Panc1 (cell line): ENCODE results near the gene SDS. TPM values are rescaled to one million over a fixed set of nuclear protein-coding genes. Genes with fewer than 3 reads are reported as not detected.

Source experiments
- ATAC-seq: fragments of 200-7000 bp; cut with Tn5 transposase; 2 replicates; pipeline ENCODE4 v1.9.1; 2020; ENCODE audit warnings: mild to moderate bottlenecking, moderate library complexity
- BruUV-seq: library from RNA; stranded (reverse); fragments of 400-500 nt; replicated peaks from 2 replicates; lab custom pipeline; 2021; lab: Mats Ljungman, UMichigan
- CTCF ChIA-PET: fragments of 300-600 bp; sonication (Branson Sonifier 250); formaldehyde crosslinking; loops from one replicate; lab custom pipeline; 2022; ENCODE audit warnings: antibody characterized with exemption; lab: Charles Lee
- POLR2A ChIA-PET: fragments of 300-600 bp; sonication (Branson Sonifier 250); formaldehyde crosslinking; loops from one replicate; lab custom pipeline; 2022; ENCODE audit warnings: antibody characterized with exemption; lab: Charles Lee
- DNase-seq: peaks from one replicate; pipeline ENCODE4 v3.0.0-alpha.2; 2010; ENCODE audit warnings: low read depth, low spot score
- H3K27ac ChIP-seq: 2 replicates; pipeline ENCODE4 v1.5.1; 2011; ENCODE audit warnings: mild to moderate bottlenecking, low read length, inconsistent platforms
- H3K27me3 ChIP-seq: fragments of 200-500 bp; sonication (Bioruptor generic); 2 replicates; pipeline ENCODE4 v1.6.0; 2014; ENCODE audit warnings: low read length, inconsistent platforms; ENCODE audit not compliant: control insufficient read depth, insufficient read depth
- H3K36me3 ChIP-seq: fragments of 200-500 bp; sonication (Bioruptor generic); 2 replicates; pipeline ENCODE4 v1.5.1; 2014; ENCODE audit warnings: inconsistent platforms, mild to moderate bottlenecking, low read length, moderate library complexity; ENCODE audit not compliant: control insufficient read depth, insufficient read depth
- H3K4me1 ChIP-seq: 2 replicates; pipeline ENCODE4 v1.5.1; 2011; ENCODE audit warnings: inconsistent platforms, mild to moderate bottlenecking, low read length, moderate library complexity; ENCODE audit not compliant: control insufficient read depth, insufficient read depth
- H3K4me3 ChIP-seq, 2 experiments: 2 replicates each; pipeline ENCODE4 v1.5.1; 2011 to 2012; ENCODE audit warnings: low read depth in 2 of 2, low read length in 2 of 2, mild to moderate bottlenecking in 2 of 2, inconsistent platforms in 1 of 2, moderate library complexity in 1 of 2
- H3K9me3 ChIP-seq: fragments of 200-500 bp; sonication (Bioruptor generic); 2 replicates; pipeline ENCODE4 v1.5.1; 2014; ENCODE audit warnings: low read depth, mild to moderate bottlenecking, inconsistent platforms, low read length, moderate library complexity; ENCODE audit not compliant: control insufficient read depth, insufficient read depth
- POLR2AphosphoS5 ChIP-seq: IDR thresholded peaks from 2 replicates; pipeline ENCODE4 v1.6.1; 2012; ENCODE audit warnings: mild to moderate bottlenecking, low read depth, low read length, moderate library complexity
- SIN3A ChIP-seq: IDR thresholded peaks from 2 replicates; pipeline ENCODE4 v1.6.1; 2012; ENCODE audit warnings: low read depth, mild to moderate bottlenecking, low read length, moderate library complexity, borderline replicate concordance; ENCODE audit not compliant: insufficient read depth
- TCF7L2 ChIP-seq: IDR thresholded peaks from 2 replicates; pipeline ENCODE4 v1.6.1; 2011; ENCODE audit warnings: mild to moderate bottlenecking, low read depth, low read length, inconsistent platforms
- in situ Hi-C: cut with HindIII; loops from 2 replicates; pipeline ENCODE4 v1.10.0; 2016; ENCODE audit warnings: low sequenced_read_pairs, low pct_unique_long_range_greater_than_20kb
- intact Hi-C: fragments of 100-400 bp; cut with micrococcal nuclease; formaldehyde crosslinking; loops from one replicate; pipeline ENCODE4 v1.10.0; 2022; ENCODE audit not compliant: unreplicated experiment
- total RNA-seq: library from RNA; stranded (reverse); gene quantifications from one replicate; pipeline ENCODE4 v1.2.1, GENCODE V29; 2021; ENCODE audit not compliant: unreplicated experiment
- TF ChIP-seq, protein P1 (sequence below): fragments of 450-650 bp; IDR thresholded peaks from 2 replicates; pipeline ENCODE4 v1.5.1; 2017; ENCODE audit warnings: mild to moderate bottlenecking
- TF ChIP-seq, protein P2 (sequence below), 2 experiments: IDR thresholded peaks; 2 replicates each; pipeline ENCODE4 v1.6.1; 2011 to 2012; ENCODE audit warnings: low read depth in 2 of 2, control low read depth in 1 of 2, low read length in 1 of 2, mild to moderate bottlenecking in 1 of 2, moderate library complexity in 1 of 2; ENCODE audit not compliant: insufficient read depth in 1 of 2

SDS gene
- total RNA-seq, 1 experiment from 2014 or later = 0.15 TPM

DNA sequence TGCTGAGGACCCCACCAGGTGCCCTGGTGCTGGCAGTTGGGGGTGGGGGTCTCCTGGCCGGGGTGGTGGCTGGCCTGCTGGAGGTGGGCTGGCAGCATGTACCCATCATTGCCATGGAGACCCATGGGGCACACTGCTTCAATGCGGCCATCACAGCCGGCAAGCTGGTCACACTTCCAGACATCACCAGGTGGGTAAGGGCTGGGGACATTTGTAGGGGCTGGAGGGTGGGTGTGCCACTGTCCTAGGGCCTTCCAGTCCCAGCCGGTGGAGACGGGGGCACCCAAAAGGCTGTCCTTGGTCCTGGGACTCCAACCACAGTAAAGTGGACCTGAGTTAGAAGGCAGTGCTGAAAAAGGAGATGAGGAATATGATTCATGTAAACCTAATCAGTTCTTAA is 31.7 kb upstream of the SDS start:
- ATAC-seq (no peak), DNase-seq (no peak)
- intact Hi-C loops (loop anchor here (5.0 kb wide), 1 partner anchor 477 kb away; no protein-coding TSS in a partner anchor), in situ Hi-C loops (no loop called here)
- H3K4me1 ChIP-seq = no peaks in the 10 kb centered on the region
- no peak overlapping the region for H3K4me3 ChIP-seq
- peaks cover 5% of the 10 kb centered on the region; the same call in 1 of the 2 replicates for H3K27me3 ChIP-seq
- no peaks in the 10 kb centered on the region for H3K9me3 ChIP-seq
- ChIA-PET CTCF (no interaction called here), POLR2A (interaction anchor here (0.6 kb wide), 1 partner anchor 250 kb away, joined by 7 read pairs; no protein-coding TSS in a partner anchor)
- BruUV-seq = no TSS peak
- TF ChIP-seq, protein P1, sequence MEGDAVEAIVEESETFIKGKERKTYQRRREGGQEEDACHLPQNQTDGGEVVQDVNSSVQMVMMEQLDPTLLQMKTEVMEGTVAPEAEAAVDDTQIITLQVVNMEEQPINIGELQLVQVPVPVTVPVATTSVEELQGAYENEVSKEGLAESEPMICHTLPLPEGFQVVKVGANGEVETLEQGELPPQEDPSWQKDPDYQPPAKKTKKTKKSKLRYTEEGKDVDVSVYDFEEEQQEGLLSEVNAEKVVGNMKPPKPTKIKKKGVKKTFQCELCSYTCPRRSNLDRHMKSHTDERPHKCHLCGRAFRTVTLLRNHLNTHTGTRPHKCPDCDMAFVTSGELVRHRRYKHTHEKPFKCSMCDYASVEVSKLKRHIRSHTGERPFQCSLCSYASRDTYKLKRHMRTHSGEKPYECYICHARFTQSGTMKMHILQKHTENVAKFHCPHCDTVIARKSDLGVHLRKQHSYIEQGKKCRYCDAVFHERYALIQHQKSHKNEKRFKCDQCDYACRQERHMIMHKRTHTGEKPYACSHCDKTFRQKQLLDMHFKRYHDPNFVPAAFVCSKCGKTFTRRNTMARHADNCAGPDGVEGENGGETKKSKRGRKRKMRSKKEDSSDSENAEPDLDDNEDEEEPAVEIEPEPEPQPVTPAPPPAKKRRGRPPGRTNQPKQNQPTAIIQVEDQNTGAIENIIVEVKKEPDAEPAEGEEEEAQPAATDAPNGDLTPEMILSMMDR = no peak
- TF ChIP-seq TCF7L2 = no peak
- TF ChIP-seq SIN3A = no peak
- TF ChIP-seq POLR2AphosphoS5 = no peak
- no peak overlapping the region for H3K27ac ChIP-seq
- no peaks in the 10 kb centered on the region for H3K36me3 ChIP-seq

DNA sequence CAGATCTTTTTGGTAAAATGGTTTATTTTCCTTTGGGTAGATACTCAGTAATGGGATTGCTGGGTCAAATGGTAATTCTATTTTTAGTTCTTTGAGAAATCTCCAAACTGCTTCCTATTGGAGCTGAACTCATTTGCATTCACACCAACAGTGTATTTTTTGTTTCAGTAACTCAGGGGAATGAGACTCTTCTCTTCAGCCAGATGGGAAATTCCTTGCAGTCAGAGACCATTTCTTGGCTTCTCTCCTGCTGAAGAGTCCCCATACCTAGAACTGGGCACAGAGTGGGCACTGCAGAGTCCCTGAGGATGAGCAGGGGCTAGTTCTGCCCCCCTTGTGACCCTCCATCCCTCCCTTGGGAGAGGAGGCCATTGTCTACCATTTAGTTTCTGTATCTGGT is 29.3 kb upstream of the SDS start:
- ChIA-PET CTCF (no interaction called here), POLR2A (no interaction called here)
- no peak for ATAC-seq
- intact Hi-C loops (no loop called here), in situ Hi-C loops (no loop called here)
- Histone ChIP-seq H3K27me3 (no peaks in the 10 kb centered on the region), H3K4me1 (no peaks in the 10 kb centered on the region), H3K36me3 (no peaks in the 10 kb centered on the region), H3K27ac (no peak overlapping the region), H3K9me3 (no peaks in the 10 kb centered on the region), H3K4me3 (no peak overlapping the region)
- TF ChIP-seq SIN3A (no peak), TCF7L2 (no peak), POLR2AphosphoS5 (no peak)
- TF ChIP-seq, protein P2, sequence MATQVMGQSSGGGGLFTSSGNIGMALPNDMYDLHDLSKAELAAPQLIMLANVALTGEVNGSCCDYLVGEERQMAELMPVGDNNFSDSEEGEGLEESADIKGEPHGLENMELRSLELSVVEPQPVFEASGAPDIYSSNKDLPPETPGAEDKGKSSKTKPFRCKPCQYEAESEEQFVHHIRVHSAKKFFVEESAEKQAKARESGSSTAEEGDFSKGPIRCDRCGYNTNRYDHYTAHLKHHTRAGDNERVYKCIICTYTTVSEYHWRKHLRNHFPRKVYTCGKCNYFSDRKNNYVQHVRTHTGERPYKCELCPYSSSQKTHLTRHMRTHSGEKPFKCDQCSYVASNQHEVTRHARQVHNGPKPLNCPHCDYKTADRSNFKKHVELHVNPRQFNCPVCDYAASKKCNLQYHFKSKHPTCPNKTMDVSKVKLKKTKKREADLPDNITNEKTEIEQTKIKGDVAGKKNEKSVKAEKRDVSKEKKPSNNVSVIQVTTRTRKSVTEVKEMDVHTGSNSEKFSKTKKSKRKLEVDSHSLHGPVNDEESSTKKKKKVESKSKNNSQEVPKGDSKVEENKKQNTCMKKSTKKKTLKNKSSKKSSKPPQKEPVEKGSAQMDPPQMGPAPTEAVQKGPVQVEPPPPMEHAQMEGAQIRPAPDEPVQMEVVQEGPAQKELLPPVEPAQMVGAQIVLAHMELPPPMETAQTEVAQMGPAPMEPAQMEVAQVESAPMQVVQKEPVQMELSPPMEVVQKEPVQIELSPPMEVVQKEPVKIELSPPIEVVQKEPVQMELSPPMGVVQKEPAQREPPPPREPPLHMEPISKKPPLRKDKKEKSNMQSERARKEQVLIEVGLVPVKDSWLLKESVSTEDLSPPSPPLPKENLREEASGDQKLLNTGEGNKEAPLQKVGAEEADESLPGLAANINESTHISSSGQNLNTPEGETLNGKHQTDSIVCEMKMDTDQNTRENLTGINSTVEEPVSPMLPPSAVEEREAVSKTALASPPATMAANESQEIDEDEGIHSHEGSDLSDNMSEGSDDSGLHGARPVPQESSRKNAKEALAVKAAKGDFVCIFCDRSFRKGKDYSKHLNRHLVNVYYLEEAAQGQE (IDR thresholded peaks at IDR 0.05; ENCODE audit: insufficient read depth in 1 of 2, low read depth in 2 of 2, low read length in 1 of 2) = no peak
- TF ChIP-seq, protein P1 = no peak
- DNase-seq = no peak
- BruUV-seq = no TSS peak
